Measurements from ENCODE around the gene DBH.

The DBH gene

GRCh38 chr9:133615186-133615585 lies 21.0 kb upstream of the DBH start:
- DNase-seq (ENCODE audit: low read depth in 1 of 2, low spot score in 1 of 2) = no peak
- no peak overlapping the region for H3K4me3 ChIP-seq (replicated peaks; ENCODE audit: insufficient read depth, low read length)
- H3K27ac ChIP-seq (replicated peaks) = no peak overlapping the region
- TF ChIP-seq SPI1 (IDR thresholded peaks at IDR 0.05; ENCODE audit: borderline replicate concordance, low read depth) (no peak), GABPA (IDR thresholded peaks at IDR 0.05; ENCODE audit: low read depth) (no peak), CTCF (IDR thresholded peaks at IDR 0.05; ENCODE audit: insufficient read depth, low read length) (no peak), REST (IDR thresholded peaks at IDR 0.05; ENCODE audit: insufficient replicate concordance, low read depth) (no peak), POLR2AphosphoS5 (IDR thresholded peaks at IDR 0.05; ENCODE audit: low read depth) (no peak)
- peaks cover 9% of the 10 kb centered on the region for H3K27me3 ChIP-seq (ENCODE audit: insufficient read depth, poor library complexity, severe bottlenecking)

- no peak for DNase-seq (ENCODE audit: low read depth in 1 of 2, low spot score in 1 of 2)
Observed at GRCh38 chr9:133615606-133616188, 20.5 kb upstream of the DBH start.

More at GRCh38 chr9:133615606-133616188, 20.5 kb upstream of the DBH start:
- H3K27me3 ChIP-seq (ENCODE audit: insufficient read depth, poor library complexity, severe bottlenecking) = peaks cover 11% of the 10 kb centered on the region
- TF ChIP-seq SPI1 (IDR thresholded peaks at IDR 0.05; ENCODE audit: borderline replicate concordance, low read depth) (no peak), POLR2AphosphoS5 (IDR thresholded peaks at IDR 0.05; ENCODE audit: low read depth) (no peak), CTCF (IDR thresholded peaks at IDR 0.05; ENCODE audit: insufficient read depth, low read length) (no peak), REST (IDR thresholded peaks at IDR 0.05; ENCODE audit: insufficient replicate concordance, low read depth) (no peak)
- no peak overlapping the region for H3K27ac ChIP-seq (replicated peaks)
- H3K4me3 ChIP-seq (replicated peaks; ENCODE audit: insufficient read depth, low read length) = no peak overlapping the region
